GM23338 (cell line): ENCODE measurements around the gene DDX60. TPM values are rescaled to one million over a fixed set of nuclear protein-coding genes. Genes with fewer than 3 reads are reported as not detected.
"Not testable (repeated sequence)": the region's sequence is repeated elsewhere in the genome, so short reads cannot be mapped to it uniquely, and the experiment has no call there.

Experiments used
- ATAC-seq: fragments of 200-7000 bp; cut with Tn5 transposase; 3 replicates; pipeline ENCODE4 v1.9.1; 2020
- DNase-seq: peaks from one replicate; pipeline ENCODE4 v3.0.0-alpha.2; 2015; ENCODE audit warnings: low spot score
- H2AFZ ChIP-seq: fragments of 200-600 bp; sonication (generic); 2 replicates; pipeline ENCODE4 v1.8.0; 2016; ENCODE audit warnings: antibody characterized with exemption, mild to moderate bottlenecking, moderate library complexity
- H3F3A ChIP-seq: fragments of 200-600 bp; sonication (generic); replicated peaks from 2 replicates; pipeline ENCODE4 v1.8.0; 2017; ENCODE audit warnings: antibody characterized with exemption, mixed run types, low read depth
- H3K27ac ChIP-seq: fragments of 200-600 bp; sonication (generic); 2 replicates; pipeline ENCODE4 v1.6.1; 2016; ENCODE audit warnings: low read depth
- H3K27me3 ChIP-seq: fragments of 200-600 bp; sonication (generic); 2 replicates; pipeline ENCODE4 v1.8.0; 2016; ENCODE audit warnings: mild to moderate bottlenecking, mixed run types, moderate library complexity; ENCODE audit not compliant: insufficient read depth
- H3K36me3 ChIP-seq: fragments of 200-600 bp; sonication (generic); 2 replicates; pipeline ENCODE4 v1.8.0; 2016; ENCODE audit warnings: mild to moderate bottlenecking; ENCODE audit not compliant: insufficient read depth
- H3K4me1 ChIP-seq: fragments of 200-600 bp; sonication (generic); 2 replicates; pipeline ENCODE4 v1.8.0; 2016; ENCODE audit warnings: mild to moderate bottlenecking, moderate library complexity; ENCODE audit not compliant: insufficient read depth
- H3K4me2 ChIP-seq: fragments of 200-600 bp; sonication (generic); 2 replicates; pipeline ENCODE4 v1.7.1; 2017; ENCODE audit warnings: mixed run types
- H3K4me3 ChIP-seq: fragments of 200-600 bp; sonication (generic); 2 replicates; pipeline ENCODE4 v1.6.1; 2016; ENCODE audit warnings: mixed run types
- H3K79me2 ChIP-seq: fragments of 200-600 bp; sonication (generic); replicated peaks from 2 replicates; pipeline ENCODE4 v1.8.0; 2017; ENCODE audit warnings: mild to moderate bottlenecking; ENCODE audit not compliant: insufficient read depth
- H3K9me2 ChIP-seq: fragments of 200-600 bp; sonication (generic); 2 replicates; pipeline ENCODE4 v1.8.0; 2017; ENCODE audit not compliant: insufficient read depth
- H4K20me1 ChIP-seq: fragments of 200-600 bp; sonication (generic); replicated peaks from 2 replicates; pipeline ENCODE4 v1.8.0; 2017; ENCODE audit warnings: mild to moderate bottlenecking; ENCODE audit not compliant: insufficient read depth
- H3K27ac Mint-ChIP-seq: 2 replicates; pipeline ENCODE4 v1.8.0; 2020; ENCODE audit warnings: inconsistent platforms, mild to moderate bottlenecking, moderate library complexity, mixed read lengths
- H3K27me3 Mint-ChIP-seq: 3 replicates; pipeline ENCODE4 v1.8.0; 2022; ENCODE audit warnings: low read depth, mild to moderate bottlenecking, moderate library complexity, mixed read lengths, inconsistent platforms; ENCODE audit not compliant: insufficient read depth, poor library complexity
- H3K36me3 Mint-ChIP-seq: 3 replicates; pipeline ENCODE4 v1.8.0; 2021; ENCODE audit warnings: low read depth, mild to moderate bottlenecking, inconsistent platforms, moderate library complexity, mixed read lengths
- H3K4me1 Mint-ChIP-seq: 3 replicates; pipeline ENCODE4 v1.8.0; 2020; ENCODE audit warnings: mild to moderate bottlenecking, inconsistent platforms, mixed read lengths
- H3K4me3 Mint-ChIP-seq: 3 replicates; pipeline ENCODE4 v1.8.0; 2021; ENCODE audit warnings: moderate library complexity, mild to moderate bottlenecking, inconsistent platforms, mixed read lengths
- H3K9me3 Mint-ChIP-seq: 3 replicates; pipeline ENCODE4 v1.8.0; 2020; ENCODE audit warnings: moderate library complexity, mild to moderate bottlenecking, inconsistent platforms, mixed read lengths
- ETS1 ChIP-seq: IDR thresholded peaks from 2 replicates; pipeline ENCODE4 v1.6.1; 2016; ENCODE audit warnings: antibody characterized with exemption
- EZH2 ChIP-seq: fragments of 200-600 bp; sonication (generic); IDR thresholded peaks from one replicate; pipeline ENCODE4 v1.8.0; 2017; ENCODE audit warnings: antibody characterized with exemption, mild to moderate bottlenecking, low read depth; ENCODE audit not compliant: unreplicated experiment
- ZNF331 ChIP-seq: fragments of 250-450 bp; sonication (Bioruptor Pico); IDR thresholded peaks from 2 replicates; pipeline ENCODE4 v1.5.0; 2020; ENCODE audit warnings: low read depth, mild to moderate bottlenecking, moderate library complexity
- polyA plus RNA-seq: library from polyadenylated mRNA; unstranded; fragments of >200 nt; fragmentation: Nextera tagmentation; extraction: Ambion mirVana; gene quantifications from 2 replicates; pipeline ENCODE4 v1.2.1, GENCODE V29; 2016
- total RNA-seq: library from RNA; depleted of rRNA; stranded (reverse); fragments of >200 nt; shearing (Covaris generic); gene quantifications from 2 replicates; pipeline ENCODE4 v1.2.3, GENCODE V29; 2014
- TF ChIP-seq, protein P1 (sequence below): fragments of 250-450 bp; sonication (Bioruptor Pico); IDR thresholded peaks from 2 replicates; pipeline ENCODE4 v1.5.0; 2020; ENCODE audit warnings: mild to moderate bottlenecking, moderate library complexity
- TF ChIP-seq, protein P2 (sequence below), 2 experiments: fragments of 200-600 bp in 1 of 2; sonication (generic) in 1 of 2; conservative IDR thresholded peaks; 2 replicates each; pipeline versions ENCODE4 v1.5.1 to v1.6.1; 2016 to 2017; ENCODE audit warnings: antibody characterized with exemption in 2 of 2, low read depth in 2 of 2, mild to moderate bottlenecking in 2 of 2, moderate library complexity in 1 of 2

Gene DDX60
- total and polyA plus RNA-seq, 2 experiments from 2014 or later, result 1.0 to 1.4 TPM

GRCh38 chr4:168218645-168219044 is 99.9 kb downstream of the DDX60 start (continued):
- TF ChIP-seq, protein P1, sequence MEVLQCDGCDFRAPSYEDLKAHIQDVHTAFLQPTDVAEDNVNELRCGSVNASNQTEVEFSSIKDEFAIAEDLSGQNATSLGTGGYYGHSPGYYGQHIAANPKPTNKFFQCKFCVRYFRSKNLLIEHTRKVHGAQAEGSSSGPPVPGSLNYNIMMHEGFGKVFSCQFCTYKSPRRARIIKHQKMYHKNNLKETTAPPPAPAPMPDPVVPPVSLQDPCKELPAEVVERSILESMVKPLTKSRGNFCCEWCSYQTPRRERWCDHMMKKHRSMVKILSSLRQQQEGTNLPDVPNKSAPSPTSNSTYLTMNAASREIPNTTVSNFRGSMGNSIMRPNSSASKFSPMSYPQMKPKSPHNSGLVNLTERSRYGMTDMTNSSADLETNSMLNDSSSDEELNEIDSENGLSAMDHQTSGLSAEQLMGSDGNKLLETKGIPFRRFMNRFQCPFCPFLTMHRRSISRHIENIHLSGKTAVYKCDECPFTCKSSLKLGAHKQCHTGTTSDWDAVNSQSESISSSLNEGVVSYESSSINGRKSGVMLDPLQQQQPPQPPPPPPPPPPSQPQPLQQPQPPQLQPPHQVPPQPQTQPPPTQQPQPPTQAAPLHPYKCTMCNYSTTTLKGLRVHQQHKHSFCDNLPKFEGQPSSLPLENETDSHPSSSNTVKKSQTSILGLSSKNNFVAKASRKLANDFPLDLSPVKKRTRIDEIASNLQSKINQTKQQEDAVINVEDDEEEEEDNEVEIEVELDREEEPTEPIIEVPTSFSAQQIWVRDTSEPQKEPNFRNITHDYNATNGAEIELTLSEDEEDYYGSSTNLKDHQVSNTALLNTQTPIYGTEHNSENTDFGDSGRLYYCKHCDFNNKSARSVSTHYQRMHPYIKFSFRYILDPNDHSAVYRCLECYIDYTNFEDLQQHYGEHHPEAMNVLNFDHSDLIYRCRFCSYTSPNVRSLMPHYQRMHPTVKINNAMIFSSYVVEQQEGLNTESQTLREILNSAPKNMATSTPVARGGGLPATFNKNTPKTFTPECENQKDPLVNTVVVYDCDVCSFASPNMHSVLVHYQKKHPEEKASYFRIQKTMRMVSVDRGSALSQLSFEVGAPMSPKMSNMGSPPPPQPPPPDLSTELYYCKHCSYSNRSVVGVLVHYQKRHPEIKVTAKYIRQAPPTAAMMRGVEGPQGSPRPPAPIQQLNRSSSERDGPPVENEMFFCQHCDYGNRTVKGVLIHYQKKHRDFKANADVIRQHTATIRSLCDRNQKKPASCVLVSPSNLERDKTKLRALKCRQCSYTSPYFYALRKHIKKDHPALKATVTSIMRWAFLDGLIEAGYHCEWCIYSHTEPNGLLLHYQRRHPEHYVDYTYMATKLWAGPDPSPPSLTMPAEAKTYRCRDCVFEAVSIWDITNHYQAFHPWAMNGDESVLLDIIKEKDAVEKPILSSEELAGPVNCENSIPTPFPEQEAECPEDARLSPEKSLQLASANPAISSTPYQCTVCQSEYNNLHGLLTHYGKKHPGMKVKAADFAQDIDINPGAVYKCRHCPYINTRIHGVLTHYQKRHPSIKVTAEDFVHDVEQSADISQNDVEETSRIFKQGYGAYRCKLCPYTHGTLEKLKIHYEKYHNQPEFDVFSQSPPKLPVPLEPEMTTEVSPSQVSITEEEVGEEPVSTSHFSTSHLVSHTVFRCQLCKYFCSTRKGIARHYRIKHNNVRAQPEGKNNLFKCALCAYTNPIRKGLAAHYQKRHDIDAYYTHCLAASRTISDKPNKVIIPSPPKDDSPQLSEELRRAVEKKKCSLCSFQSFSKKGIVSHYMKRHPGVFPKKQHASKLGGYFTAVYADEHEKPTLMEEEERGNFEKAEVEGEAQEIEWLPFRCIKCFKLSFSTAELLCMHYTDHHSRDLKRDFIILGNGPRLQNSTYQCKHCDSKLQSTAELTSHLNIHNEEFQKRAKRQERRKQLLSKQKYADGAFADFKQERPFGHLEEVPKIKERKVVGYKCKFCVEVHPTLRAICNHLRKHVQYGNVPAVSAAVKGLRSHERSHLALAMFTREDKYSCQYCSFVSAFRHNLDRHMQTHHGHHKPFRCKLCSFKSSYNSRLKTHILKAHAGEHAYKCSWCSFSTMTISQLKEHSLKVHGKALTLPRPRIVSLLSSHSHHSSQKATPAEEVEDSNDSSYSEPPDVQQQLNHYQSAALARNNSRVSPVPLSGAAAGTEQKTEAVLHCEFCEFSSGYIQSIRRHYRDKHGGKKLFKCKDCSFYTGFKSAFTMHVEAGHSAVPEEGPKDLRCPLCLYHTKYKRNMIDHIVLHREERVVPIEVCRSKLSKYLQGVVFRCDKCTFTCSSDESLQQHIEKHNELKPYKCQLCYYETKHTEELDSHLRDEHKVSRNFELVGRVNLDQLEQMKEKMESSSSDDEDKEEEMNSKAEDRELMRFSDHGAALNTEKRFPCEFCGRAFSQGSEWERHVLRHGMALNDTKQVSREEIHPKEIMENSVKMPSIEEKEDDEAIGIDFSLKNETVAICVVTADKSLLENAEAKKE (CRISPR knock-in tag), result no peak
- TF ChIP-seq ZNF331 (CRISPR knock-in tag), result no peak
- no peak for TF ChIP-seq ETS1
- TF ChIP-seq EZH2, result no peak
- TF ChIP-seq, protein P2, sequence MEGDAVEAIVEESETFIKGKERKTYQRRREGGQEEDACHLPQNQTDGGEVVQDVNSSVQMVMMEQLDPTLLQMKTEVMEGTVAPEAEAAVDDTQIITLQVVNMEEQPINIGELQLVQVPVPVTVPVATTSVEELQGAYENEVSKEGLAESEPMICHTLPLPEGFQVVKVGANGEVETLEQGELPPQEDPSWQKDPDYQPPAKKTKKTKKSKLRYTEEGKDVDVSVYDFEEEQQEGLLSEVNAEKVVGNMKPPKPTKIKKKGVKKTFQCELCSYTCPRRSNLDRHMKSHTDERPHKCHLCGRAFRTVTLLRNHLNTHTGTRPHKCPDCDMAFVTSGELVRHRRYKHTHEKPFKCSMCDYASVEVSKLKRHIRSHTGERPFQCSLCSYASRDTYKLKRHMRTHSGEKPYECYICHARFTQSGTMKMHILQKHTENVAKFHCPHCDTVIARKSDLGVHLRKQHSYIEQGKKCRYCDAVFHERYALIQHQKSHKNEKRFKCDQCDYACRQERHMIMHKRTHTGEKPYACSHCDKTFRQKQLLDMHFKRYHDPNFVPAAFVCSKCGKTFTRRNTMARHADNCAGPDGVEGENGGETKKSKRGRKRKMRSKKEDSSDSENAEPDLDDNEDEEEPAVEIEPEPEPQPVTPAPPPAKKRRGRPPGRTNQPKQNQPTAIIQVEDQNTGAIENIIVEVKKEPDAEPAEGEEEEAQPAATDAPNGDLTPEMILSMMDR (conservative IDR thresholded peaks at IDR 0.05; ENCODE audit: low read depth in 2 of 2), result no peak

- H3K79me2 ChIP-seq, H3K4me1 Mint-ChIP-seq, H3K36me3 ChIP-seq, H3F3A ChIP-seq, H3K9me2 ChIP-seq, DNase-seq, H4K20me1 ChIP-seq, H3K27ac ChIP-seq, H3K4me1 ChIP-seq, H3K4me3 Mint-ChIP-seq, ATAC-seq, H3K4me2 ChIP-seq, H3K4me3 ChIP-seq, H2AFZ ChIP-seq, H3K27me3 ChIP-seq, H3K36me3 Mint-ChIP-seq, H3K27ac Mint-ChIP-seq, H3K27me3 Mint-ChIP-seq: not testable (repeated sequence)
- H3K9me3 Mint-ChIP-seq, result peaks cover 15% of the 10 kb centered on the region
Observed at GRCh38 chr4:168213511-168213910, 105.0 kb downstream of the DDX60 start.
